PC-9 (cell line): ENCODE results near the gene EIF4EBP3.

Experiments used
- CTCF ChIP-seq: fragments of 200-600 bp; sonication (generic); conservative IDR thresholded peaks from 2 replicates; pipeline ENCODE4 v1.6.1; 2017; ENCODE audit warnings: mixed run types, antibody characterized with exemption, mild to moderate bottlenecking, moderate library complexity
- EZH2 ChIP-seq: fragments of 200-600 bp; sonication (generic); IDR thresholded peaks from 2 replicates; pipeline ENCODE4 v1.8.0; 2017; ENCODE audit warnings: antibody characterized with exemption, low read depth

GRCh38 chr5:140567136-140567818, 19.8 kb downstream of the EIF4EBP3 start:
- no peak for TF ChIP-seq CTCF
- no peak for TF ChIP-seq EZH2
